ENCODE measurements around the gene GRN. TPM values are rescaled to one million over a fixed set of nuclear protein-coding genes. Genes with fewer than 3 reads are reported as not detected.

Gene GRN
- 469 TPM for polyA plus RNA-seq
- long read RNA-seq, donor 1, transcript GRN-201 (13 exons, 2,342 nt): major isoform, 135 of 229 reads
- long read RNA-seq, donor 1, partial matches to known transcripts: 77 of 229 reads
- long read RNA-seq, donor 1, other reads (novel, unspliced or antisense): 12 of 229 reads
- long read RNA-seq, donor 2, transcript GRN-201 (13 exons, 2,342 nt): major isoform, 109 of 229 reads
- long read RNA-seq, donor 2, partial matches to known transcripts: 104 of 229 reads
- long read RNA-seq, donor 2, other reads (novel, unspliced or antisense): 9 of 229 reads
- long read RNA-seq, donor 3: 0 reads
- long read RNA-seq, donor 4, transcript GRN-201 (13 exons, 2,342 nt): major isoform, 31 of 80 reads
- long read RNA-seq, donor 4, partial matches to known transcripts: 48 of 80 reads
- long read RNA-seq, donor 4, other reads (novel, unspliced or antisense): 0 of 80 reads
- long read RNA-seq, donor 5, transcript GRN-201 (13 exons, 2,342 nt): major isoform, 63 of 119 reads
- long read RNA-seq, donor 5, partial matches to known transcripts: 49 of 119 reads
- long read RNA-seq, donor 5, other reads (novel, unspliced or antisense): 5 of 119 reads
- long read RNA-seq, donor 6, transcript GRN-201 (13 exons, 2,342 nt): major isoform, 236 of 563 reads
- long read RNA-seq, donor 6, partial matches to known transcripts: 293 of 563 reads
- long read RNA-seq, donor 6, other reads (novel, unspliced or antisense): 27 of 563 reads
- long read RNA-seq, donor 7, transcript GRN-201 (13 exons, 2,342 nt): major isoform, 73 of 164 reads
- long read RNA-seq, donor 7, partial matches to known transcripts: 81 of 164 reads
- long read RNA-seq, donor 7, other reads (novel, unspliced or antisense): 5 of 164 reads
- long read RNA-seq, donor 8, transcript GRN-201 (13 exons, 2,342 nt): major isoform, 318 of 722 reads
- long read RNA-seq, donor 8, partial matches to known transcripts: 348 of 722 reads
- long read RNA-seq, donor 8, other reads (novel, unspliced or antisense): 49 of 722 reads
- long read RNA-seq, donor 9, transcript GRN-201 (13 exons, 2,342 nt): major isoform, 255 of 571 reads
- long read RNA-seq, donor 9, partial matches to known transcripts: 274 of 571 reads
- long read RNA-seq, donor 9, other reads (novel, unspliced or antisense): 32 of 571 reads
- long read RNA-seq, donor 10, transcript GRN-210 (3 exons, 560 nt): minor isoform, 7 of 543 reads
- long read RNA-seq, donor 10, transcript GRN-201 (13 exons, 2,342 nt): major isoform, 249 of 543 reads
- long read RNA-seq, donor 10, partial matches to known transcripts: 248 of 543 reads
- long read RNA-seq, donor 10, other reads (novel, unspliced or antisense): 36 of 543 reads
- long read RNA-seq, donor 11, transcript GRN-201 (13 exons, 2,342 nt): major isoform, 189 of 493 reads
- long read RNA-seq, donor 11, partial matches to known transcripts: 260 of 493 reads
- long read RNA-seq, donor 11, other reads (novel, unspliced or antisense): 39 of 493 reads

- WGBS (ENCODE audit: insufficient coverage, low lambda C conversion rate): no CpG with 5 or more reads among the region's 26 CpGs
- Histone ChIP-seq H3K27ac (ENCODE audit: low read length) (peak within 1 kb of the TSS; percentile 97), H3K4me3 (ENCODE audit: low read length) (peak within 1 kb of the TSS; percentile 99), H3K9me3 (ENCODE audit: control insufficient read depth, low read depth, low read length) (no peaks in the 10 kb centered on the region), H3K4me1 (ENCODE audit: control insufficient read depth, insufficient read depth, low read length) (peaks cover 27% of the 10 kb centered on the region), H3K27me3 (ENCODE audit: control insufficient read depth, insufficient read depth, low read length) (no peaks in the 10 kb centered on the region), H3K36me3 (ENCODE audit: control insufficient read depth, insufficient read depth, low read length) (peaks cover 19% of the 10 kb centered on the region)
- peak; percentile 99 for DNase-seq
Measured at GRCh38 chr17:44344939-44345453, at the start of gene GRN. TSS of gene GRN (plus strand) at chr17:44345302. CDS start at chr17:44349165, 3,863 bp downstream.

- no peaks in the 10 kb centered on the region for H3K36me3 ChIP-seq (ENCODE audit: control insufficient read depth, insufficient read depth, low read length)
- peaks cover 12% of the 10 kb centered on the region for H3K27me3 ChIP-seq (ENCODE audit: control insufficient read depth, insufficient read depth, low read length)
- no peak overlapping the region for H3K27ac ChIP-seq (ENCODE audit: low read length)
- H3K9me3 ChIP-seq (ENCODE audit: control insufficient read depth, low read depth, low read length): no peaks in the 10 kb centered on the region
- no peak for DNase-seq
- no CpG with 5 or more reads among the region's 3 CpGs for WGBS (ENCODE audit: insufficient coverage, low lambda C conversion rate)
- H3K4me1 ChIP-seq (ENCODE audit: control insufficient read depth, insufficient read depth, low read length): no peaks in the 10 kb centered on the region
- H3K4me3 ChIP-seq (ENCODE audit: low read length): no peak overlapping the region
Measured at GRCh38 chr17:44297975-44298374, 47.1 kb upstream of the GRN start.

DNA sequence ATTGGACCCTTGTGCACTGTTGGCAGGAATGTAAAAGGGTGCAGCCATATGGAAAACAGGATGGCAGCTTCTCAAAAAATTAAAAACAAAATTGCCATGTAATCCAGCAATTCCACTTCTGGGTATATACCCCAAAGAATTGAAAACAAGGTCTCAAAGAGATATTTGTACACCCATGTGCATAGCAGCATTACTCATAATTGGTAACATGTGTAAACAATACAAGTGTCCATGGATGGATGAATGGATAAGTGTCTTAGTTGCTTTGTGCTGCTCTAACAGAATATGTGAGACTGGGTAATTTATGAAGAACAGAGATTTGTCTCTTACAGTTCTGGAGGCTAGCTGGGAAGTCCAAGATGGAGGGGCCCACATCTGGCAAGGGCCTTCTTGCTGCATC is 40.5 kb upstream of the GRN start:
- Histone ChIP-seq H3K27me3 (ENCODE audit: control insufficient read depth, insufficient read depth, low read length) (peaks cover 21% of the 10 kb centered on the region), H3K4me1 (ENCODE audit: control insufficient read depth, insufficient read depth, low read length) (peaks cover 14% of the 10 kb centered on the region), H3K27ac (ENCODE audit: low read length) (no peak overlapping the region)

DNA sequence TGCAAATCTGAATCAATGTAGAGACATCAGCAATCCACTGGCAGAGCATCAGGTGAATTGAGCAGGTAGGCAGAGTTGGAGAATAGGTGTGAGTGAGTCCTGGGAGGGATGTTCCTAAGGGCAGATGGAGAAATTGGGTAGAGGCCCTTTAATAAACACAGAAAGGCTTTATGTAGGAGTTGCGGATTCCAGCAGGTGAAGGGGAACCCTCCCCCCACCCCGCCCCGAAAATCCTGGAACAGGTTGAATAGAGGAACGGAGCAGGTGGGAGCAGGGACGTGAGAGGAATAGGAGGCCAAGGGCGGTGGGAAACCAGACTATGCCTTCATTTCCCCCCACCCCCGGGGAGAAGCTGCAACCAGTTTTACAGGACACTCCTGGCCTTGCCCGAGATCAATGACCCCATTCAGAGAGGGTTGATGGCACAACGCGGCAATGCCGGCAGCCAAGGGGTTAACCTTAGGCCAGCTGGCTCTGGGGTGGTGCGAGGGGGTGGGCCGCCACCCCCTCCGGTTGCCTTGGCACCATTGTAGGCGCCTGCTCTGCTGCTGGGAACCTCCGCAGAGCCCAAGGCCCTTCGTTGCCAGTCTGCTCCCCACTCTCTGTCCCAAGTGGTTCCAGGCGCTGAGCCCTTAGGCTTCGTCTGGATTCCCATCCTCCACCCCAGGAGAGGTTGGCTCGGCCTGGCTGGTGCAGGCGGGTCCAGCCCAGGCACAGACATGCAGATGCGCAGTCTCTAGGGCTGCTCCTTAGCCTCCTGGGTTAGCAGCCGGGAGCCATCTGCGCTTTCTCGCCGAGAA is 37.5 kb upstream of the GRN start:
- Histone ChIP-seq H3K27me3 (ENCODE audit: control insufficient read depth, insufficient read depth, low read length) (peaks cover 15% of the 10 kb centered on the region), H3K27ac (ENCODE audit: low read length) (peak overlapping the region; percentile 40), H3K36me3 (ENCODE audit: control insufficient read depth, insufficient read depth, low read length) (no peaks in the 10 kb centered on the region), H3K4me1 (ENCODE audit: control insufficient read depth, insufficient read depth, low read length) (peaks cover 14% of the 10 kb centered on the region), H3K9me3 (ENCODE audit: control insufficient read depth, low read depth, low read length) (no peaks in the 10 kb centered on the region), H3K4me3 (ENCODE audit: low read length) (peak overlapping the region; percentile 38)
- peak in 1 of 2 donors; percentile 50 for DNase-seq
- no CpG with 5 or more reads among the region's 26 CpGs for WGBS (ENCODE audit: insufficient coverage, low lambda C conversion rate)

More for the DNA sequence above, 40.5 kb upstream of the GRN start:
- DNase-seq: no peak
- Histone ChIP-seq H3K4me3 (ENCODE audit: low read length) (no peak overlapping the region), H3K9me3 (ENCODE audit: control insufficient read depth, low read depth, low read length) (no peaks in the 10 kb centered on the region), H3K36me3 (ENCODE audit: control insufficient read depth, insufficient read depth, low read length) (no peaks in the 10 kb centered on the region)

GRCh38 chr17:44308320-44308818 is 36.7 kb upstream of the GRN start, which contains the start of gene RUNDC3A:
TSS of gene RUNDC3A (plus strand) at chr17:44308601. CDS start at chr17:44308833, 232 bp downstream.
- WGBS (ENCODE audit: insufficient coverage, low lambda C conversion rate): no CpG with 5 or more reads among the region's 39 CpGs
- H3K27me3 ChIP-seq (ENCODE audit: control insufficient read depth, insufficient read depth, low read length): peaks cover 15% of the 10 kb centered on the region
- peak within 1 kb of the TSS; percentile 40 for H3K27ac ChIP-seq (ENCODE audit: low read length)
- no peaks in the 10 kb centered on the region for H3K9me3 ChIP-seq (ENCODE audit: control insufficient read depth, low read depth, low read length)
- H3K4me1 ChIP-seq (ENCODE audit: control insufficient read depth, insufficient read depth, low read length): peaks cover 20% of the 10 kb centered on the region
- DNase-seq: peak; percentile 86 to 90
- no peaks in the 10 kb centered on the region for H3K36me3 ChIP-seq (ENCODE audit: control insufficient read depth, insufficient read depth, low read length)
- peak within 1 kb of the TSS; percentile 39 for H3K4me3 ChIP-seq (ENCODE audit: low read length)

DNA sequence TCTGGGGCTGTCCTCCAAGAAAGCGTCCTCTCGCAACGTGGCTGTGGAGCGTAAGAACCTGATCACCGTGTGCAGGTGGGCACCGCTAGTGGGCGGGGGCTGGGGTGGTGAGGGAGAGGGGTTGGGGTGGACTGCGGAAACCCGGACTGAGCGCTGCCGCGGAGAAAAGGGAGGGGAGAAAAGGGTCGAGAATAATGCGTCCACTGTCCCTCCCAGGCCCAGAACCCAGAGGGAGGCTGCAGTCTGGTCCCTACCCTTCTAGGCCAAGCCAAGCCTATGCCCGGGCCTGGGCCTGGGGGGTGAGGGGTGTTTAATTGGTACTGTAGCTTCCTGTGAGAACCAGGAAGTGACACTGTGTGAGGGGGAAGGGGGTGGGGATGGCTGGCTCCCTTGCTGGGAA is 36.2 kb upstream of the GRN start:
- H3K4me3 ChIP-seq (ENCODE audit: low read length): peak overlapping the region; percentile 39
- WGBS (ENCODE audit: insufficient coverage, low lambda C conversion rate): no CpG with 5 or more reads among the region's 15 CpGs

GRCh38 chr17:44309472-44309871 is 35.6 kb upstream of the GRN start:
- Histone ChIP-seq H3K27me3 (ENCODE audit: control insufficient read depth, insufficient read depth, low read length) (peaks cover 23% of the 10 kb centered on the region), H3K4me3 (ENCODE audit: low read length) (no peak overlapping the region), H3K36me3 (ENCODE audit: control insufficient read depth, insufficient read depth, low read length) (no peaks in the 10 kb centered on the region), H3K9me3 (ENCODE audit: control insufficient read depth, low read depth, low read length) (no peaks in the 10 kb centered on the region), H3K4me1 (ENCODE audit: control insufficient read depth, insufficient read depth, low read length) (peaks cover 20% of the 10 kb centered on the region), H3K27ac (ENCODE audit: low read length) (no peak overlapping the region)
- DNase-seq: no peak
- no CpG with 5 or more reads among the region's 5 CpGs for WGBS (ENCODE audit: insufficient coverage, low lambda C conversion rate)

More for the DNA sequence above, 36.2 kb upstream of the GRN start:
- H3K27ac ChIP-seq (ENCODE audit: low read length): no peak overlapping the region
- H3K27me3 ChIP-seq (ENCODE audit: control insufficient read depth, insufficient read depth, low read length): peaks cover 17% of the 10 kb centered on the region
- no peaks in the 10 kb centered on the region for H3K36me3 ChIP-seq (ENCODE audit: control insufficient read depth, insufficient read depth, low read length)
- DNase-seq: peak in 1 of 2 donors; percentile 33
- H3K9me3 ChIP-seq (ENCODE audit: control insufficient read depth, low read depth, low read length): no peaks in the 10 kb centered on the region
- H3K4me1 ChIP-seq (ENCODE audit: control insufficient read depth, insufficient read depth, low read length): peaks cover 20% of the 10 kb centered on the region

GRCh38 chr17:44310188-44310587 is 34.9 kb upstream of the GRN start:
- no peaks in the 10 kb centered on the region for H3K36me3 ChIP-seq (ENCODE audit: control insufficient read depth, insufficient read depth, low read length)
- no peak overlapping the region for H3K4me3 ChIP-seq (ENCODE audit: low read length)
- WGBS (ENCODE audit: insufficient coverage, low lambda C conversion rate): no CpG with 5 or more reads among the region's 2 CpGs
- H3K27ac ChIP-seq (ENCODE audit: low read length): no peak overlapping the region
- H3K4me1 ChIP-seq (ENCODE audit: control insufficient read depth, insufficient read depth, low read length): peaks cover 20% of the 10 kb centered on the region
- no peaks in the 10 kb centered on the region for H3K9me3 ChIP-seq (ENCODE audit: control insufficient read depth, low read depth, low read length)
- H3K27me3 ChIP-seq (ENCODE audit: control insufficient read depth, insufficient read depth, low read length): peaks cover 29% of the 10 kb centered on the region
- no peak for DNase-seq

Data from large intestine (tissue), 12 donors.